GM21723 (cell line): ENCODE measurements around the gene FSTL3.
"Not testable (repeated sequence)": the region's sequence is repeated elsewhere in the genome, so short reads cannot be mapped to it uniquely, and the experiment has no call there.

ENCODE experiments used
- ATAC-seq: cut with Tn5 transposase; IDR thresholded peaks from one replicate; pipeline ENCODE4 v1.9.1; 2021; ENCODE audit warnings: mild to moderate bottlenecking, moderate library complexity; ENCODE audit not compliant: unreplicated experiment

FSTL3 gene

DNA sequence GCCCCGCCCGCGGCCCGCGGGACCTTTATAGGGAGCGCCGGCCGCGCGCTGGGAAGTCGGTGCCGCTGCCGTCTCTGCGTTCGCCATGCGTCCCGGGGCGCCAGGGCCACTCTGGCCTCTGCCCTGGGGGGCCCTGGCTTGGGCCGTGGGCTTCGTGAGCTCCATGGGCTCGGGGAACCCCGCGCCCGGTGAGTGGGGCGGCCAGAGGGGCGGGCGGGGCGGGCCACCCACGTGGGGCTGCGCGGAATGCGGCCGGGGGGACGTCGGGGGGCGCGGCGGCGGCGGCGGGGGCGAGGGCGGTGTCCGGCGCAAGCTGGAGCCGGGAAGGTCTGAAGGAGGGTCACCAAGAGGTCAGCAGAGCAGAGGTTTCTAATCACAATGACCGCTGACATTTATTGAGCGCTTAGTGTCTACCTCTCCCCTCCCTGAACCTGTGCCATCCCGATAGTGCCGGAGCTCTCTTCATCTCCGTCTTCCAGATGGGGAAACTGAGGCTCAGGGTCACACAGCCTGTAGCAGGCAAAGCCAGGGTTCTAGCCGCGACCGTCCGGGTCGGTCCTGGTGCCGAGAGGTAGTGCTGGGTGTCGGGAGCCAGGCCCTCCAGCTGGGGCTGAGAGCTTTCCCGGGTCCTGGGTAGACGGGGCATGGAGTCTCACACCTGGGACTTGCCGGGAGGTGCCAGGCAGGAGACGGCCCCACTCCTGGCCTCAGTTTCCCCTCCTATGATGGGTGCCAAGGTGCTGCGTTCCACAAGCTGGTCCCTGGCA lies at the start of gene FSTL3:
Gene FSTL3, plus strand, starts transcription at position 54 of the 767 bp plus-strand sequence. Its CDS starts 32 bp downstream, at position 86.
- ATAC-seq = no peak

DNA sequence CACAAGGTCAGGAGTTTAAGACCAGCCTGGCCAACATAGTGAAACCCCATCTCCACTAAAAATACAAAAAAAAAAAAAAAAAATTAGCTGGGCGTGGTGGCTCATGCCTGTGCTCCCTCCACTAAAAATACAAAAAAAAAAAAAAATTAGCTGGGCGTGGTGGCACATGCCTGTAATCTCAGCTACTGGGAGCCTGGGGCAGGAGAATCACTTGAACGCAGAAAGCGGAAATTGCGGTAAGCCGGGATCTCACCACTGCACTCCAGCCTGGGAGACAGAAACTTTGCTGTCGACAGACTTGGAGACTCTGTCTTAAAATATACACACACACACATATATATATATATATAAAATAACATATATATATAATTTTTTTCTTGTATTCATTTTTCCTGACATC lies 49.6 kb upstream of the FSTL3 start:
- ATAC-seq = not testable (repeated sequence)

DNA sequence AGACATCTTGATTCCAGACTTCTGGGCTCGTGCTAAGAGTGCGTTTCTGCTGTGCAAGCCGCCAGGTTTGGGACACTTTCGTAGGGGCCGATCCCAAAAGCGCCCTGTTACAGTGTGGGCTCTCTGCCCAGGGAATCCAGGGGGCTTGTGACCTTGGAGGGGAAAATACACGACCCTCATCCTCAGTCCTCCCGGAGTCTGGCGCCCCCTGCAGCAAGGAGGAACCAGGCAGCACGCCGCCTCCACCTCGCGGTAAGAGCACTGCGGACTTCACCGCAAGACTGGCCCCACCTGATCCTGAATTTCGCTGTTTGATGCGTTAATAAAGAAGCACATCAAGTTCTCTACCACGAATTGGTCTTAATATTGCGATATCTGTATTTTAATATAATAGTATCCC lies 48.0 kb upstream of the FSTL3 start:
- ATAC-seq = no peak

DNA sequence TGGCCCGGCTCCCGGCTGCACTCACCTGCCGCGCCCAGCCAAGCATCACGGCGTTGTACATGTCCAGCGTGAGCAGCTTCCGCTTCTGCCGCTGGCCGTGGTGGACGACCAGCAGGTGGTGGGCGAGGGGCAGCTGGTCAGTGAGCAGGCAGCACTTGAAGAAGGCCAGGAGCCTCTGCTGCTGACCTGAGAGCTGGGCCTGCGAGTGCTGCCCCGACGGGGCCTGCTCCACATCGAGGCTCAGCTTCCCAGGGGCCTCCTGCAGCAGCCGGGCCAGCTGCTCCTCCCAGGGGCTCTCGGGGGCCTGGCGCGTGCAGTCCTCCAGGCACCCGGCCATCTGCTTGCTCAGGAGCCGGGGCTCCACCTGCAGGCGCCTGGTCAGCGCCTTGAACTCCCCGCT lies 46.7 kb upstream of the FSTL3 start:
- ATAC-seq = not testable (repeated sequence)

DNA sequence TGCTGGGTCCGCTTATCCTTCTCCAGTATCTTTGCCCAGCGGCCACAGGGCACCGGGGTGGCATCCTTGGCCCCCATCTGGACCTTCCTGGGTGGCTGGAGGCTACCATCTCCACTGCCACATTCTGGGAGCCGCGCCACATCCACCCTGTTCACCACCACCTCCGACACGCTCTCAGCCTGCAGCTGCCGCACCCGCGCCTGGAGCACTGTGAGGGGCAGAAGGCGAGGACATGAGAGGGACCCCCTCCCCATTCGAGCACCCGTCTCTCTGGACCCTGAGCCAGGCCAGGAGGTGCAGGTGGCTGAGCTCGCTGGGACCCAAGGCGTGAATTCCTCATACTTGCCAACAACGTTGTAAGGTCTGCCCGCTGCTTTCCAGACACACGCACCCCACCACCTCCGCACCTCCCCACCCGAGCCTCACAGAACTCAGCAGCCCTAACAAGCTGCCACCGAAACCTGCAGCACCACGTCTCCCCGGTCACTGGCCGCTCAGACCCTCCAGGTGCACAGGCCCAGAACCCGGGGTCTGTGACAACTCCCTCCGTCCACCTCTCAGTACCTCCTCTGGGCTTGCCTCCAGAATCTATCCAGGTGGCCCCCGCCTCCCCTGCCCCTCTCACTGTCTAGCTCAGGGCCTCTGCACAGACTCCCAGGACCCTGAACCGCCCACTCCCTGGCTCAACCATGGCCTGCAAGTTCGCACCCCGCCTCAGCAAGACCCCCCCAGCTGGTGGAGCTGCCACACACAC lies 46.1 kb upstream of the FSTL3 start:
- no peak for ATAC-seq

DNA sequence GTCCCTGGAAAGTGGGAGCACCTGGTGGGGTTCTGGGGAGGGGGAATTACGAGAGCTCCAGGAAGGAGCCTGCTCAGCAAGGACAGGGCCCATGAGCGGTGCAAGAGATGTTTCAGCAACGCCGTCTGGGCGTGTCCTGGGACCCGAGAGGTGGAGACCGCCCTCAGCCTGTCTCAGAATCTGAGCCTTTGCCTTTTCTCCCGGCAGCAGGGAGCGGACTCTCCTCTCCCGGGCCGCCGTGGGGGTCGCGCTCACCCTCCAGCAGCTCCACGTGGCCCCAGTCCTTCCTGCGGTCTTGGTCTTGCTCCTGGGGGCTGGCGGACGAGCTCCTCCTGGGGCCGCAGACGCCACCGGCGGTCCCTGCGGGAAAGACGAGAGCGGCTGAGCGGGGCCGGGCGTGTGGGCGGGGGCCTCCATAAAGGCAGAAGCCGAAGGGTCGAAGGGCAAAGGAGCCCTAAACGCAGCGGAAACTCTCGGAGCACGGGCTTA lies 43.6 kb upstream of the FSTL3 start:
- no peak for ATAC-seq

DNA sequence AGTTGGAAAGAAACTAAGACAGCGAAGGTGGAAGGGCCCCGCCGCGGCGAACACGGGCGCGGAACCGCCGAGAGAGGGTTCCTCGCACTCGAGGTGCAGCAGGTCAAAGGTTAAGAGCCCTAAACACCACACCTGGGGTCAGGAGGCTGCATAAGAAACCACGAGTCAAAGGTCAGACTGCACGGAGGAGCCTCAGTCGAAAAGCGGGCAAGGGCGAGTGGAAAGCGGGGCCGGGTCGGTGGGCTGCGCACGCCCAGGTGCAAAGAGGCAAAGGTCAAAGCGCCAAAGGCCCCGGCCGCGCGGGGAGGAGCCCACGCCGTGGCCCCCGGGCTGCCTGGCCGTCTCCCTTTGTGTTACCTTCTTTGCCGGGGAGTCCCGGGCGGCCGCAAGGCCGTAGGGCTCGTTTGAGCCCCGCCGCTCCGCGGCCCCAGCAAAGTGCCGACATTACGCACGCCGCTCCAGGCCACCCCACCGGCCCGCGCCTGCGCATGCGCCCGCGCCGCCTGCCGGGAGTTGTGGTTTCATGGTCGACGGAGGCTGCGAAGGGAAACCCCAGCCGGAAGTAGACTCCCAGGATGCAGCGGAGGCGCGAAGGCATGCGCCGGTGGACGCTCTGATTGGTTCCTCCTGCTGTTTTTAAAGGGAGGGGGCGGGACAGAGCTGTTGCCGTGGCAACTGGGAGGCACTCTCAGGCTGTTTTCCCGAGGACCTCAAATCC lies 43.0 kb upstream of the FSTL3 start, which contains the start of gene POLRMT:
Gene POLRMT, minus strand, starts transcription at position 470 of the 718 bp plus-strand sequence. Its CDS starts 25 bp downstream, at position 445.
- ATAC-seq = peak; percentile 66

DNA sequence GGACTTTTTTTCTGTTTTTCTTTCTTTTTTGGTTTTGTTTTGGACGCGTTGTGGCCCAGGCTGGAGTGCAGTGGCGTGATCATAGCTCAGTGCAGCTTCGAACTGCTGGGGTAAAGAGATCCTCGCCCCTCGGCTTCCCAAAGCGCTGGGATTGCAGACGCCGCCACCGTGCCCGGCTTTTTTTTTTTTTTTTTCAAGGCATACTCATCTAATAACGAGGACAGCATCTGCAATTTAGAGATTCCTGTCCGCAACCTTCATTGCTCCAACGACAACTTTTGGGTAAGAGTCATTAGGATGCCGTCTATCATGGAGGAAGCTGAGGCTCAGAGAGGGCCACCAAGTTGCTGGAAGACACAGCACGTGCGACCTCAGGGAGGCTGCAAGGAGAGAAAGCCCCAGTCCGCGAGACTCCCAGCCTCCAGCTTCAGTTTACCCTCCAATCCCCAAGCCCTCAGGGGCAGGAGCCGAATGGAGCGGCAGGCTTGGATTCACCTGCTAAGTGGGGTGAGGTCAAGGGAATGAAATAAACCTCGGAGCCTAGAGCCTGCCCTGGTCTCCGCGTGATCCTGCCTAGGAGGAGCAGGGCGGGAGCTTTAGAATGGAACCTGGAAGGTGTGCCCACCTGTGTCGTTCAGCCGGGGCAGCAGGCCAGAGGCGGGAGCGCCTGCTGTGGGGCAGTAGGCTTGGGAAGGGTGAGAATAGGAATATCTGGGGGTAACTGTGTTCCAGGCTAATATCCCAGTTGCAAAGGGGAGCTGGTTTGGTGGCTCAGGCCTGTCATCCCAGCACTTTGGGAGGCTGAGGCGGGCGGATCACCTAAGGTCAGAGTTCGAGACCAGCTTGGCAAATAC lies 42.2 kb upstream of the FSTL3 start:
- ATAC-seq = peak; percentile 1

DNA sequence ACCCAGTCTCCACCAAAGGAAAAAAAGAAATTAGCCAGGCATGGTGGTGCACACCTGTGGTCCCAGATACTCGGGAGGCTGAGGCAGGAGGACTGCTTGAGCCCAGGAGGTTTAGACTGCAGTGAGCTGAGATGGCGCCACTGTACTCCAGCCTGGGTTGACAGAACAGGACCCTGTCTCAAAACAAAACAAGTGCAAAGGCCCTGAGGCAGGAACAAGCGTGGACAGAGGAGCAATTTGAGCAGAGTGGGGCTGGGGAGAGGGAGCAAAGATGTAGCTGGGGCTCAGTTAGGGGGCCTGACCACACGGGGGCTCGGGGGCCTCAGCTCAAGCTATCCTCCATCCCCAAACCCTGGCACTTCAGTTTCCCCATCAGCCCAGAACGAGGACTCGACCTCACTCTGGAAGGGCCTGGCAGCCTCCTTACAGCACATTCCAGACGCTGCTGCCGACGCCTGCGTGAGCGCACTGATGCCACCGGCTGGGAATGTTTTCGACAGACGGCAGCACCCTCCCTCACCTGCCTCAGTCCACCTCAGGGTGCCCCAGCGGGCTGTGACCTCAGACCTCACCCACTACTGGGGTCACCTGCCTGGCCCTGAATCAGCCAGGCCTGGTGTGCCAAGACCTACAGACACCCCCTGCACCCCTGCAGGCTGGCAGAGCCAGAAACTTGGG lies 41.1 kb upstream of the FSTL3 start:
- no peak for ATAC-seq

DNA sequence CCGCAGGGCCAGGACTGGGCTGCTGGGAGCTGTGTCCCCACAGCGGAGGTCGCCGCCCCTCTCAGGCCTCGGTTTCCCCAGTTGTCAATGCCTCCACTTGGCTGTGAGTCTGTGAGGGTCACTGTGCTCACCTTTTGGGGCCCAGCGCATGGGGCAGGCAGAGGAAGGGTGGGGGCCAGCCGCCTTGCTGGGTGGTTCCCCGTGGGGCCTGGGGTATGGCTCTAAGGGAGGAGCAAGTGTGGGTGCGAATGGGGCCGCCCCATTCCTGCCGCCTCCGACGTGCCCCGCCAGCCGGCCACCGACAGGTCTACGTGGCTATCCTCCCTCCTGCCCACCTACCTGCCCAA lies 37.3 kb upstream of the FSTL3 start:
- no peak for ATAC-seq

DNA sequence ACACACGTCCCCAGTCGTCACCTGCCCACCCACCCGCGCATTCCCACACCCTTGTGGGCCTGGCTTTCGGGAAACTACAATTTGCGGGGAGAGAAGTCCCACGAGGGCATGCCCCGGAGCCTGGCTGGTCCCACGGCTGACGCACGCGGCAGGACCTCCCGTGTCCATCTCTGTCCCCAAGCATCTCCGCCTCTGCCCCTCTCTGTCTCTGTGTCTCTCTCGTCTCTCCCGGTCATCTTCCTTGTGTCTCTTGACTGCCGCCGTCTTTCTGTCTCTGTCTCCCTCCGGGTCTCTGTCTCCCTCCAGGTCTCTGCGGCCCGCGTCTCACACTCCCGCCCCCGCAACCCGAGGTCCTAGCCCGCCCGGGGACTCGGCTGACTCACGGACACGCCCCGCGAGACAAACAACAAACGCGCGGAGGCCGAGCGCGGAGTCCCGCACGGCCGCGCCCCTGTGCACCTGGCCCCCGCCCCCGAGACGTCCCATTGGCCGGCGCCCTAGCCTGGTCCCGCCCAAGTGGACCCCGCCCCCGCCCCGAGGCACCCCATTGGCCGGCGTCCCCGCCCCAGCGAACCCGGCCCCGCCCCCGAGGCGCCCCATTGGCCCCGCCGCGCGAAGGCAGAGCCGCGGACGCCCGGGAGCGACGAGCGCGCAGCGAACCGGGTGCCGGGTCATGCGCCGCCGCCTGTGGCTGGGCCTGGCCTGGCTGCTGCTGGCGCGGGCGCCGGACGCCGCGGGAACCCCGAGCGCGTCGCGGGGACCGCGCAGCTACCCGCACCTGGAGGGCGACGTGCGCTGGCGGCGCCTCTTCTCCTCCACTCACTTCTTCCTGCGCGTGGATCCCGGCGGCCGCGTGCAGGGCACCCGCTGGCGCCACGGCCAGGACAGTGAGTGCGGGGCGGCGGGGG lies 36.7 kb upstream of the FSTL3 start, which contains the start of gene FGF22:
Gene FGF22, plus strand, starts transcription at position 627 of the 908 bp plus-strand sequence. Its CDS starts 47 bp downstream, at position 674.
- ATAC-seq = peak; percentile 46

DNA sequence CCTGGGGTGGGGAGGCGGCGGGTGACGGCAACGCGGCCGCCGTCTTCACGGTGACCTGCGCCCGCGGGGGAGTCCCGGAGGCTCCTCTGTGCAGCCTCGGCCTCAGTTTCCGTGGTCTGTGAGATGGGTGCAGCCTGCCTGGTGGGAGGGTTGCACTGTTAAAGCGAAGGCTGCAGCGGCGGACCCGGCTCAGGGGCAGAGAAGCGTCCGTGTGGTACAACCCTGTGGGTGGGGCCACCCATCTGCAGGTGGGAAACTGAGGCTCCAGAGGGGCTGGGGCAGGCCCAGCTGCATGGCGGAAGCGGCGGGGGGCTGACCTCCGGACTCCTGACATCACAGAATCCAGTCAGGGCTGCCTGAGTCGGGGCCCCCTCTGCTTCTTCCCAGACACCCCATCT lies 36.0 kb upstream of the FSTL3 start:
- no peak for ATAC-seq

DNA sequence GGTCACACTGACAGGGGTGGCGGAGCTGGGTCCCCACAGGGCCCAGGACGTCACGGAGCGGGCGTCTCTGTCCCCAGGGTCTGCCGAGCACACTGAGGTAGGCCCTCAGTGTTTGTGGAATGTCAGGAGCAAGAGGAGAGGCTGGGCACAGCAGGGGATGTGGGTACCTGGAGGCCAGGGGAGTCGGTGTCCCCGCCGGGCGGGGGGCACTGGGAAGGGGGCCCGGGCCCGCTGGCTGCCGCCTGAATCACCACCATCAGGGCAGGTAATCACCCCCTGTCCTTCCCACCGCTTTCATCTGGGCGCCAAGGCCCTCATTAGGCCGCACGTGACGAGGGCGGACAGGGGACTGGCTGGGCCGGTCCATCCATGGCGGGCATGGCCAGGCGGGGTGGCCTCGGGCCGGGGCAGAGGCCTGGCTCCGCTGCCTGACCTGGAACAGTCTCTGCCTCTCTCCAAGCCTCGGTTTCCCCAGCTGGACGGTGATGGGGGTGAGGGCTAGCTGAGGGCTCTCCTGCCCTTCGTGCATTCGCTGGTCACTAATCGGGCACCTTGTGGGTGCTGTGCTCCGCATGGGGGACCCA lies 35.5 kb upstream of the FSTL3 start:
- no peak for ATAC-seq

DNA sequence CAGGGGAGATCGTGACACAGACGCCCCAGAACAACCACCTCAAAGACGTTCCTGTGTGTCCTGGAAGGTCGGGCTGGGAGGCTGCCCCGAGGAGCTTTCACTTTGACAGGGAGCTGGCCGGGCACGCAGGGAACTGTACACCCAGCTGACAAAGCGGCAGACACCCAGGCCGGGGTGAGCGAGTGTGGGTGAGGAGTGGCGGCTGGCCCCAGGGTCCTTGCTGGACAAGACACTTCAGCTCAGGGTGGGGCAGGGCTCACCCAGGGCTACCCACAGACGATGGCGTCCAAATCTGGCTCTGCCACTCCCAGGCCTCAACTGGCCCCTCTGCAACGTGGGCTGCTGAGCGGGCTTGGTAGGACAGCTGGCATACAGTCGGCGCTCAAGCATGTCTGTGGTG lies 34.5 kb upstream of the FSTL3 start:
- no peak for ATAC-seq

DNA sequence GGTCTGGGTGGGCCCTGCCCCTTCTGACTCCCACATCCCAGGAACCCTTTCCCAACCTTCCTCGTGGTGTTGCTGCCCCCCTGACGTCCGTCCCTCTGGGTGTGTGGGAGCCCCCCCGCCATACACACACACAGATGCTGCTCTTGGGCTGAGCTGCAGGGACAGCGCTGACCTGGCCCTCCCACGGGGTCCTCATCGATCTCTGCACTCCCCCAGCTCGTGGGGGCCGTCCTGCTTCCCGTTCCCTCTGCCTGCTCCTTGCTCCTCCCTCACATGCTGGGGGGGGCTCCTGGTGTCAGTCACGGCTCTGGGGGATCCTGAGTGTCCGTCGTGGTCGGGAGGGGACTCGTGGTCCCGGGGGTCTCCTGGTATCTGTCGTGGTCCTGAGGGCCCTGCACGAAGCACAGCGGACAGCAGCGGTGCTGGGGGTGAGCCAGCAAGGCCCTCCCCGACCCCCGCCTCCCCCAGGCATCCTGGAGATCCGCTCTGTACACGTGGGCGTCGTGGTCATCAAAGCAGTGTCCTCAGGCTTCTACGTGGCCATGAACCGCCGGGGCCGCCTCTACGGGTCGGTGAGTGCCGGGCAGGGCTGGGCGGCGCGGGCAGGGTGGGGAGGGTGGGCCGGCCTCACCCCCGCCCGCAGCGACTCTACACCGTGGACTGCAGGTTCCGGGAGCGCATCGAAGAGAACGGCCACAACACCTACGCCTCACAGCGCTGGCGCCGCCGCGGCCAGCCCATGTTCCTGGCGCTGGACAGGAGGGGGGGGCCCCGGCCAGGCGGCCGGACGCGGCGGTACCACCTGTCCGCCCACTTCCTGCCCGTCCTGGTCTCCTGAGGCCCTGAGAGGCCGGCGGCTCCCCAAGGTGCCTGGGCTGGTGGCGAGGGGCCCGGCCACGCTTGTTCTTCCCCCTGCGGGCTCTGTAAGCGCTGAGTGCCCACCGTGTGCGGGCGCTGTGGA lies 33.1 kb upstream of the FSTL3 start:
- ATAC-seq = no peak

DNA sequence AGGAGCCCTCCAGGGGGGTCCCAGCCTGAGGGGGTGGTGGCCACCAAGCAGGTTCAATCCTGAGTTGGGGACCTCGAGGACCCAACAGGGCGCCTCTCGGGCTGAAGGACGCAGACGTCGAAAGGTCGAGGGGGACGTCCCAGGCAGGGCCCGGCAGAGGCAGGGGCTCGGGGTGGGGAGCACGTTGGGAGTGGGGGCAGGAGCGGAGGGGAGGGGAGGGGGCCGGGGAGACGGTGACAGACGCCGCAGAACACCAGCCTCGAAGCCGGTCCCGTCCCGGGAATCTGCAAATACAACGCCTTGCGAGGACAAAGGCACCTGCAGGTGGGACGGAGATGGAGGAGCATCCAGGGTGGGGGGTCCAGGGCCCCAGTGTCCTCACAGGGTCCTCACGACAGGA lies 32.5 kb upstream of the FSTL3 start:
- no peak for ATAC-seq

DNA sequence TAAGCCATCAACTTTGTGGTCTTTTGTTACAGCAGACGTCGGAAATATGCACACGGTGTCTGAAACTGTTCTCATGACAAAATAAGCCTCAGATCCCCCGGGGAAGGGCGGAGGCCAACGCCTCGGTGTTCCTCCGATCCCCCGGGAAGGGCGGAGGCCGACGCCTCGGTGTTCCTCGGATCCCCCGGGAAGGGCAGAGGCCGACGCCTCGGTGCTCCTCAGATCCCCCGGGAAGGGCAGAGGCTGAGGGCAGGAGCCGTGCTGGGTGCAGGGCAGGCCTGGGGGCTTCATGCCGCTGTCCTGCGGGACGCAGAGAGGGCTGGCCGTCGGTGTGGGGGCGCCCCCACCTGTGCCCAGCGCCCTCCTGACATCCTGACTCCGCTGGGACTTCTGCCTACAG lies 31.8 kb upstream of the FSTL3 start:
- ATAC-seq = no peak
